Measurements from ENCODE around the gene MRTFA.

The MRTFA gene

DNA sequence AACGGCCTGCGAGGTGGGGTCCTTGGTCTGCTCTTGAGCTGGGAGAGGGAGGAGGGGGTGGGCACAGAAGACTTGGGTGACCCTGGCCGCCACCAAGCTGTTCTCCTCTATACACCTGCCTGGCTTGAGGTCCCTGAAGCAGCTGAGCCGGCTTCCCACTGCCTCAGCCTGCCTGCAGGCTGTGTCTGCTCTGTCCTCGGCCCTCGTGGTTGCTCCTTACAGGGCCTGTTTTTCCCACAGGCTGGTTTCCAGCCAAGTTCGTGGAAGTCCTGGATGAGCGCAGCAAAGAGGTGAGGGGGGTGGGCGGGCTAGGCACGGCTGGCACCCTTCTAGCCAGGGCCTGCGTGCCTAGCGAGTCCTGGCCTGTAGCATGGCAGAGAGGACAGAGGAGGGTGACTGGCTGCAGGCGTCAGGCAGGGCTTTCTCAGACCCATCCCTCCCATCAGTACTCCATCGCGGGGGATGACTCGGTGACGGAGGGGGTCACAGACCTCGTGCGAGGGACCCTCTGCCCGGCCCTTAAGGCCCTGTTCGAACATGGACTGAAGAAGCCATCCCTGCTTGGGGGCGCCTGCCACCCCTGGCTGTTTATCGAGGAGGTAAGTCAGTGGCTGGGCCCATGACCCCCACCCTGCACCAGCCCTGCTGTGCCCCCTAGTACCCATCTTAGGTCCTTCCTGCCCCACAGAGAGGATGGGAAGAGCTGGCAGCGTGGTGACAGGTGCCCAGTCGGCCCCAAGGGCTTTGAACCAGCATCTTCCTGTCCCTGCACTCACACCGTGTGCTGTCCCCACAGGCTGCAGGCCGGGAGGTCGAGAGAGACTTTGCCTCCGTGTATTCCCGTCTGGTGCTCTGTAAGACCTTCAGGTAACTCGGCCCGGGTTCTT lies 228.4 kb downstream of the MRTFA start:
- DNase-seq = no peak

DNA sequence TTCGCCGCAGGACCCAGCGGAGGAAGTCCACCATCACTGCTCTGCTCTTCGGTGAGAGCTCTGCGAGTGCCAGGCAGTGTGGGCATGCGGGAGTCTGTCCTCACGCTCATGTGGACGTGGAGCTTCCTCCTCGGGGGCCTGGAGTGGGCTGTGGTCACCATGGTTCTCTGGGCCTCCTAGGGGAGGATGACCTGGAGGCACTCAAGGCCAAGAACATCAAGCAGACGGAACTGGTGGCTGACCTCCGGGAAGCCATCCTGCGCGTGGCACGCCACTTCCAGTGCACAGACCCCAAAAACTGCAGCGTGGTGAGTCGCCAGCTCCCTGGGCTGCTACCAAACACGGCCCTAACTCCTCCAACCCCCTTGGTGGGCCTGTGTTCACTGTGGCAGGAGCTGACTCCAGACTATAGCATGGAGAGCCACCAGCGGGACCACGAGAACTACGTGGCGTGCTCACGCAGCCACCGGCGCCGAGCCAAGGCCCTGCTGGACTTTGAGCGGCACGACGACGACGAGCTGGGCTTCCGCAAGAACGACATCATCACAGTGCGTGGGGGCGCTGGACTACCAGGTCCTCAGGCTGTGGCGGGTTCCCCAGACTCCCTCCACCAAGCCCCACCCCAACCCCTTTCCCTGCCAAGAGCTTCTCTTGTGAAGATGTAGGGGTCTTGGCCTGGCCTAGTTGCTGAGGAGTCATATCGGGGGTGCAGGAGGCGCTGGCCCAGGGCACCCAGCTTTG lies 229.3 kb downstream of the MRTFA start:
- no peak for DNase-seq

DNA sequence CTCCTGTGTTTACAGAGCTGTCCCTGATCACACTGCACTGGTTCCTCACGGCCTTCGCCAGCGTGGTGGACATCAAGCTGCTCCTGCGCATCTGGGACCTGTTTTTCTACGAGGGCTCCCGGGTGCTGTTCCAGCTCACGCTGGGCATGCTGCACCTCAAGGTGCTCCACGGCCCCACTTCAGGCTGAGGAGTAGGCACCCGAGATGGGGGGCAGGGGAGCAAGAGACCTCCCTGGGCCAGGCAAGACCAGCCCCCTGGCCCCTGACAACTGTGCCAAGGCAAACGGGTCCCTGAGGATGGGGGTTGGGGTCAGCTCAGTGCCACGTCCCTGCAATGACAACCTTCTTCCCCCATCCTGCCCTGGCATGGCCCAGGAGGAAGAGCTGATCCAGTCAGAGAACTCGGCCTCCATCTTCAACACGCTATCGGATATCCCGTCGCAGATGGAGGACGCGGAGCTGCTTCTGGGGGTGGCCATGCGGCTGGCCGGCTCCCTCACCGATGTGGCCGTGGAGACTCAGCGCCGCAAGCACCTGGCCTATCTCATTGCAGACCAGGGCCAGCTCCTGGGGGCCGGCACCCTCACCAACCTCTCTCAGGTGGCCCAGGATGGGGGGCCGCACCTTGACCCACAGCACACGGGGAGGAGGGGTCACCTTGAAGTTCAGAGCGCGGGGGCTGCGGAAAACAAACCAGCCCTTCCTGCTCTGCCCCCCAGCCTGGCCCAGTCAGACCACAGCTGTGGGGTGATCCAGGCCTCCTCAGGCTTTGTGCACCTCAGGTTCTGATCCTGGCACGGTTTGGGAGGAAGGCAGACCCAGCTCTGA lies 230.2 kb downstream of the MRTFA start:
- no peak for DNase-seq

DNA sequence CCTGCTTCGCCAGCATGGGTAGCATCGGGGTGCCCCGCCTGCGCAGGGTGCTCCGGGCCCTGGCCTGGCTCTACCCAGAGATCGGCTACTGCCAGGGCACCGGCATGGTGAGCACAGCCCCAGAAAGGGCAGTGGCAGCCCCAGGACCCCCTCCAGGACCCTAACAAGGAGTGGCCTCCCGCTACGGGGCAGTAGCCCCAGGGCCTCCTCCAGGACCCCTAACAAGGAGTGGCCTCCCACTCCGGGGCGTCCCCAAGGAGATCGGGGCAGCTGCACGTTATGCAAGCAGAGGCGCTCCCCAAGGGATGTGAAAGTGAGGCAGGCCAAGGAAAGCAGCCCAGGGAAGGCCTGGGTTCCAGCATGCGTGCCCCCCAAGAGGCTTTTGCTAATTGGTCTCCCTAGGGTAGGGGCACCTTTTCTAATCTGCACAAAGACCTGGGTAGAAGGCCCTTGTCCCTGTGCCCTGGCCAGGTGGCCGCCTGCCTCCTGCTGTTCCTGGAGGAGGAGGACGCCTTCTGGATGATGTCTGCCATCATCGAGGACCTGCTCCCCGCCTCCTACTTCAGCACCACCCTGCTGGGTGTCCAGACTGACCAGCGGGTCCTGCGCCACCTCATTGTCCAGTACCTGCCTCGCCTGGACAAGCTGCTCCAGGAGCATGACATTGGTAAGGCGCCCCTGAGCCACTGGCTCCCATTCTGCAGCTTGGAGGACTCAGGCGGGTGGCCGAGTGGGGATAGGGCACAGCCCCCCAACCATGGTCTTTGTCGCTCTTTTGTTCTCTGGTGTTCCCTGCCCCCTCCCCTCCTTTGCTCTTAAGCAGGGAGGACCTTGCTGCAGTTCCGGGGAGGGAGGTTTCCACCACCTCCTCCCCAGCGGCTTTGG lies 231.1 kb downstream of the MRTFA start:
- no peak for DNase-seq

DNA sequence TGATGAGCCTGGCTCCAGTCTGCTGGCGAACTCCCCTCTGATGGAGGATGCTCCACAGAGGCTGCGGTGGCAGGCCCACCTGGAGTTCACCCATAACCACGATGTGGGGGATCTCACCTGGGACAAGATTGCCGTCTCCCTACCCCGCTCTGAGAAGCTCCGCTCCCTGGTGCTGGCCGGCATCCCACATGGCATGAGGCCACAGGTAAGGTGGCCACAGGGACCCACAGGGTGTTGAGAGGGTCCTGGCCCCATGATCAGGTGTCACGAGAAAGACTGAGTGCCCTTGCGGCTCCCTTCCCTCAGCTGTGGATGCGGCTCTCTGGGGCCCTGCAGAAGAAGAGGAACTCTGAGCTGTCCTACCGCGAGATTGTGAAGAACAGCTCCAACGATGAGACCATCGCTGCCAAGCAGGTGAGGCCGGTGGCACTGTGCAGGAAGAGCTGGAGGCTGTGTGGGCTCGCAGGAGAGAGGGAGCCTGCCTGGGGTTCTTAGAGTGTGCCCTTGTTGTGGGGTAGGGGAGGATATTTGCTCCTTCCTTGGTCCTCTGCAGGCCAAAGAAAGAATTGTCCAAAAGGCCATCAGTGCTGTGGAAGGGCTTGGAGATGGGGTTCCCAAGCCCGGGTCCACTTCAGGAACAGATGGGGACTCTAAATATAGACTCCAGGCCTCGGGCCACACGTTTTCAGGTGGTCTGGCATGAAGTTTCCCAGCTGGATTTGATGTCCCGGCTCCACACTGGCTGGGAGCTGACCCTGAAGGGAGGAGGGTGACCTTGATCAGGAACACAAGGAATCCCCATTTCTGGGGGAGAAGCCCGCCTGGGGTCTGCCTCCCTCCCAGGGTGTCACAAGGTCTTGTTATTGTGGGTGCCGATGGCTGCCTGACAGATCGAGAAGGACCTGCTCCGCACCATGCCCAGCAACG lies 232.0 kb downstream of the MRTFA start:
- no peak for DNase-seq

DNA sequence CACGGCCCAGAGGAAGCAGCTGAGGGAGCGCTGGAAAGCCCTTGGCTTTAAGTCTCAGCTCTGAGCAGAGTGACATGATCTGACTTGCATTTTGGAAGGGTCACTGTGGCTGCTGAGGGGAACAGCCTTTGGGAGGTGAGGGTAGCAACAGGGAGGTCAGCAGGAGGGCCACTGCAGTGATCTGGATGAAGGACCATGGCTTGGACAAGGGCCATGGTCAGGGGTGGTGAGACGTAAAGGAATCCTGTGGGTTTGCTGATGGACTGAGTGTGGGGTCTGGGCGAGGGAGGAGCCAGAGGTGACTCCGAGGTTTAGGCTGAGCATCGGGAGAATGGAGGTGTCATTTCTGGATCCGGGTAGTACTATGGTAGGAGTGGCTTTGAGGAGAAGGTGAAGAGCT lies 232.9 kb downstream of the MRTFA start:
- no peak for DNase-seq

DNA sequence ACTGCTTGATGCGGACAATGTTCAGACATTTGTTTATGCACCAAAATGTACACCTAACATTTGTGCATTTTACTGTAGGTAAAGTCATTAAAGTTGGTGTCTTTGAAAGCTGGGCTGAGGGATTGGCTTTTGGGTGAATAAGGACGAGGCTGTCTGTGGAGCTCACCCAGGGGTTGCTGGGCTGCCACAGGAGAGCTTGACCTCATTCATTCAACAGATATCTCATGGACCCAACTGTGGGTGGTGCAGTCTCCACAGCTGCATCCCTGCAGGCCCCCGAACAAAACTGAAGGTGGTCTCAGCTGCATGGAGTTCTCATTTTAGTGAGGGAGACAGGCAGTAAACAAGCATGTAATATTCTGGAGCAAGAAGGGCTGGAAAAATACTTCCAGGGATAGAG lies 233.4 kb downstream of the MRTFA start:
- no peak for DNase-seq

DNA sequence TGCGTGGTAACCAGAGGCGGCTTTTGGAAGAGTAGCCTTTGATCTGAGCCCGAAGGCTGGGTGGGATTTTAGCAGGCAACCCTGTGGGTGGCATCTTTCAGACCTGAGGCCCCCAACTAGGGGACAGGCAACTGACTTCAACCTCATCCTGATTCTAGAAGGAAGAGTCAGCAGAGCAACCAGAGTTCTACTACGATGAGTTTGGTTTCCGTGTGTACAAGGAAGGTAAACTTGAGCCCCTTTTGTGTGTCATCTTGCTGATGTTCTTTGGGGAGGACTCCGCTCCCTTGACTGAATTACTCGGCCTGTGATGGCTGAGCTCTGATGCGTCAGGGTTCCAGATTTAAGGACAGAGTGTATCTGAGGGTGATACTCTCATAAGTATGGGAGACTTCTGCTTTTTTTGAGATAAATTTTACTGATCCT lies 234.5 kb downstream of the MRTFA start:
- no peak for DNase-seq

DNA sequence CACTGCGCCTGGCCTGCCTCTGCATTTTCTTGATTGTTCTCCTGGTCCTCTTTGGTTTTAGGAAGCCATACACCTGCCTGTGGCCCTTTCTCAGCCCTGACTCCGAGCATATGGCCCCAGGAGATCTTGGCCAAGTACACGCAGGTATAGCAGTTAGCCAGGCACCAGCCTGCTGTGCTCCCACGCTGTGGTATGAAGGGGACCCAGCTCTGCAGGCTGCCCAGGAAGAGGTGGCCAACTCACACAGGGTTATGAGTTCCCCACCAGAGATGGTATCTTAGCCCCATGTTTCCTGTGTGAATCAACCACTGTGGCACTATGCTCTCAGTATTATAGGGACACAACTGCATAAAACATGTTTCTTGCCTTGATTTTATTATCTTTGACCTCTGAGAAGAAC lies 235.0 kb downstream of the MRTFA start:
- no peak for DNase-seq

DNA sequence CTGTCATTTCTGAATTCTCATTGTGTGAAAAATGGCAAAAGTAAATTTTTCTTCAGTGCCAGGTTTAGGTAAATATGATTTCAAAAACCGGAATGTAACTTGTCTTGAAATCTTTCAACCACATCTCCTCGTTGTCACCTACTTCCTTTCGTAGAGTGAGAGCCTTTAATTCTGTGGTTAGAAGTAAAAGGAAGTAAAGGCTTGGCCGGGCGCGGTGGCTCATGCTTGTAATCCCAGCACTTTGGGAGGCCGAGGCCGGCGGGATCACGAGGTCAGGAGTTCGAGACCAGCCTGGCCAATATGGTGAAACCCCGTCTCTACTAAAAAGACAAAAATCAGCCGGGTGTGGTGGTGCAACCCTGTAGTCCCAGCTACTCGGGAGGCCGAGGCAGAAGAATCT lies 236.4 kb downstream of the MRTFA start:
- DNase-seq = no peak

DNA sequence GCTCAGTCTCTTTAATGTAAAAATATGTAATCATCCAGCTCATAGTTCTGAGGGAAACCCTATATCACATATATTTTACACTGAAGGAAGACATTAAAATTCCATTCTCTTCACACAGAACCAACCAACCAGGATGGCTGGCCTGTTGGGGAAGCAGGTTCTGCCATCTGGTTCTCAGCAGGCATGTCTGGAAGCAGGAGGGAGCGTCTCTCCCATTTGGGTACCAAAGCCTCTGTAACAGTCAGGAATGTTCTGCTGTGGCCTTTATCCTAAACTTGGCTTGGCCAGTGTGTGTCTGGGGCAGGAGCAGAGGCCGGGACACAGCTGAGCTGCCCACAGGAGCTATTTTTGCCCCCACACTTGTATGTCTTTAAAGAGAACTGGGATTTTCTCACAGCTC lies 236.9 kb downstream of the MRTFA start:
- DNase-seq = no peak

DNA sequence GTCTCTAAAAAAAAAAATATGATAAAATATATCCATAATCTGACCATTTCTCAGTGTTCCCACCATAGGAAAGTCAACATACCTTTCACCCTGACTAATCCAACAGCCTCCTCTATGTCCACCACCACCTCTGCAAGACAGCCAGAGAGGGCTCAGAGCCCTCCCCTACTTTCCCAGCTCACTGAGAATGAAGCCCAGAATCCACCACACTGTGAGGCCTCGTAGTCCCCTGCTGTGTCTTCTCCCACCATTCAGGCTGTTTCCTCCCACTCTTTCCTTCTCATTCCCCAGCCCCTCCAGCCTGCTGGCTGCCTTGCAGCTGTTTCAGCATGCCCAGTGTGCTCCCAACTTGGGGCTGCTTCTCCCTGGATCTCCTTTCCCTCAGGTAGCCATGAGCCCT lies 239.1 kb downstream of the MRTFA start:
- no peak for DNase-seq

DNA sequence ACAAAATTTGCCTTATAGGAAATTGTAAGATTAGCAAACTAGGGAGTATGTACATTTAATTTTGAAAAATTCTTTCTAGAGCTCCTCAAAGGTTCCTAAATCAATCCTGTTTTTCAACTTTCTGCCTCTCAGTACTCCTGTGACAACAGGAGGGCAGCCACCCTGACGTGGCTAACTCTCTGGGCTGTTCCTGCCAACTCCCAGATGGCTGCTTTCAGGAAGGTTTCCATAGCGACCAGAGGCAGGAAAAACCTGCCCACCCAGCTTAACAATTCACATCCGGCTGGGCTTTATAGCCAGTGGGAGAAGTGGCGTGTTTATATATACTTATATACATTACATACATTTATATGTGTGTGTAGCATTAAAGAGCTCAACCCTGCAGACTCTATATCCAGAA lies 239.6 kb downstream of the MRTFA start:
- DNase-seq = peak; percentile 86

DNA sequence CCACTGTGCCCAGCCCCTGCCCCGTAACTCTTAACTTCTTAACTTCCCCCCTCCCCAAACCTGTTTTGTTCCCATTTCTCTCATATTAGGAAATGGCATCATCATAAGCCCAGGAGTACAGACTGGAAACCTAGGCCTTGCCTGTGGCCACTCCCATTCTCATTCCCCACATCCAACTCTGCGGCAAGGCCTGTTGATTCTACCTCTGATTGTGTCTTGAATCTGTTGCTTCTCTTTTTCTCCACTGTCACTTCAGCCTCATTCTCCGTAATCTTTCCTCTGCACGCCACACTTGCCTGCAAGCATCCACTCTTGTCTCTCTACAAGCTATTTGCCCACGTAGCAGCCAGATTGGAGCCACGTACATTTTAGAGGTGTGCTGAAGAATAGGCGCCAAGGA lies 240.9 kb downstream of the MRTFA start:
- DNase-seq = no peak

DNA sequence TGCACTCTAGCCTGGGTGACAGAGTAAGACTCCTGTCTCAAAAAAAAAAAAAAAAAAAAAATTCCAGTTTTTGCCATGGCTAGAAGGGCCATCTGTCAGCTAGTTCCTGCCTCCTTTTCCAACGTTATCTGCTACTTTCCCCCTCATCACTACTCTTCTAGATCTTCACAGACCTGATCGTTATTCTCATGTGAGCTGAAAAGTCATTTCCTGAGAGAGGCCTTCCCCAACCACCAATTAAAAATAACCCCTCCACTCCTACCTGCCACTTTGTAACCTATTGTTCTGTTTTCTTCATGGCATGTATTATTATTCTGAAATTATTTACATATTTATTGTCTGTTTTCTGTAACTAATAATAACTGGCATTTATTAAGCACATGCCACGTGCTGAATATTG lies 241.9 kb downstream of the MRTFA start:
- DNase-seq = no peak

DNA sequence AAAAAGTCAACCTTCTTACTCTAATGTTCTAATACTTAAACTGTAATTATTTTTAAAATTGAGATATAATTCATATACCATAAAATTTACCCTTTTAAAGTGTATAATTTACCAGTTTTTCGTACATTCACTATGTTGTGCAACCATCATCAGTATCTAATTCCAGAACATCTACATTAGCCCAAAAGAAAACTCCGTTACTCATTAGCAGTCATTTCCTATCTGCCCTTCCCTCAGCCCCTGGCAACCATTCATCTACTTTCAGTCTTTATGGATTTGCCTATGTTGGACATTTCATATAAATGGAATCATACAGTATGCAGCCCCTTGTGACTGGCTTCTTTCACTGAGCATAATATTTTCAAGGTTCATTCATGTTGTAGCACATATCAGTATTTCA lies 243.9 kb downstream of the MRTFA start:
- DNase-seq = no peak

DNA sequence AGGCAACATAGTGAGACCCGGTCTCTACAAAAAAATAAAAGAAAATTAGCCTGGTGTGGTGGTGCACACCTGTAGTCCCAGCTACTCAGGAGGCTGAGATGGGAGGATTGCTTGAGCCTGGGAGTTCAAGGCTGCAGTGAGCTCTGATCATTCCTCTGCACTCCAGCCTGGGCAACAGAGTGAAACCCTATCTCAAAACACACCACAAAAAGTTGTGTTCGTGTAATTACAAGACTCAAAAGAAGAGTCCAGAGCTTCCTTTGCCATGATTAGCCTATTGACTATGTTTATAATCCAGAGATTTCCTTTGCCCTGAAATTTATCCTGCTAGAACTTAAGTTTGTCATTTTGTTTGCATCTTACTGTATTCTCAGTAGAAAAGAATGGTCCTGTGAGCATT lies 245.1 kb downstream of the MRTFA start:
- DNase-seq = no peak

DNA sequence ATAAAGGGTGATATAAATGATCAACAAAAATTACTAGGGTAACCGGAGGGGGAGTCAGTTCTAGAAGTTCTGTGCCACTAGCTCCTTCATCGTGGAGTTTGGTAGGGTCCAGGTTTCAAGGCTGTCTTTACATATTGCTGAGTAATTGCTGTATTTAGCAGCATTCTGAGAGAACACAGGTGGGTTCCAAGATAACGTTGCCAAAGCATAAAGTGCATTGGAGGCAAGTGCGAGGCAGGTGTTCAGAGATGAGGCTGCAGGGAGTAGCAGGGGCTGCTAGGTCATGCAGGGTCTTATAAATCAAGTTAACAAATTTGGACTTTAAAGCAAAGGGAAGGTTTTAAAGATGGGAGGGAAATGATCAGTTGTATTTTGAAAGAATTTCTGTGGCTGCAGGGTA lies 248.3 kb downstream of the MRTFA start:
- no peak for DNase-seq

DNA sequence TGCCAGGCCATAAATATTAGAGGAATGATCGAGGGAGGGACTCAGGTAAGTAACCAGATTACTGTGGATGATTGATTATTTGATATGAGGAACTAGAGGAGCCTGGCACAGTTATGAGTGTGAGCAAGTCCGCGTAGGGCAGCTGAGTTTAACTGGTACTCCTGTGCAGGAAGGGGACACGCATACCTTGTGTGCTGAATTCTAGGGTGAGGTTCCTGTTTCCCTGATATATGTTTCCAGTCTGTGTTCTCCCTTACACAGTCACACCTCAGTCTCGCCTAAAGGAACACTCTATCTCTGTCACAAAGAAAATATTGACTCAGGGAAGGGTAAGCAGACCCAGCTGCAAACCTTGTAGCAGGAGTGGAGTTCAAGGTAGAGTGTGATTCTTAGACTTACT lies 248.8 kb downstream of the MRTFA start:
- DNase-seq = peak; percentile 23

DNA sequence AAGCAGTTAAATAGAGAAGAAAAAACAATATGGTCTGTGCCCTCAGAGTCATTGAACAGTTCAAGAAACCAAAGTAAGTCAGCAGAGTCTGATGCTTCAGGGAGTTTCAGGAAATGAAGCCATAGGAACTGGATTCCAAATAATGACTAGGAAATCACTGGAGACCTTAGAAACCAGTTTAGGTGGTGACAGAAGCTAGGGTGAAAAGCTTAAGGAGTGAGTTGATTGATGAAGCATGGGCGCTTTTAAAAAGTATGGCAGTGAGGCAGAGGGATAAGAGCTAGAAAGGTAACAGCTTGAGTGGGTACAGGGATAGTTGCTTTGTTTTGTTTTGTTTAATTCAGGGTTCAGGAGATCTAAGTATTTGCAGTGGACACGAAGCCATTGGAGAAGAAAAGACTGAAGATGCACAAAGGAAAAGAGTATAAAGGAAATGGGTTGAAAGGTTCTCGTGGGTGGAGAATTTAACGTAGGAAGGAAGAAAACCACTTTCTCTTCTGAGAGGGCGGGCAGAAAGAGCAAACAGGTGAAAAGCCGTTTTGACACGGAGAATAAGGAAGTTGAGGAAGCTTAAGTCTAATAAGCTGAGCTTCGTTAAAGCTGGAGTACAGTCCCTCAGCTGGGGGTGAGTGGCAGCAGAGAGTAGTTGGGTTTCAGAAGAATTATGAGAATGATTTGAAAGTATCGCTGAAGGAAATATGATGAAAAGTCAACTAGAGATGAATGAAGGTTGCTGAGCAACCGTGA lies 251.3 kb downstream of the MRTFA start:
- DNase-seq = no peak

DNA sequence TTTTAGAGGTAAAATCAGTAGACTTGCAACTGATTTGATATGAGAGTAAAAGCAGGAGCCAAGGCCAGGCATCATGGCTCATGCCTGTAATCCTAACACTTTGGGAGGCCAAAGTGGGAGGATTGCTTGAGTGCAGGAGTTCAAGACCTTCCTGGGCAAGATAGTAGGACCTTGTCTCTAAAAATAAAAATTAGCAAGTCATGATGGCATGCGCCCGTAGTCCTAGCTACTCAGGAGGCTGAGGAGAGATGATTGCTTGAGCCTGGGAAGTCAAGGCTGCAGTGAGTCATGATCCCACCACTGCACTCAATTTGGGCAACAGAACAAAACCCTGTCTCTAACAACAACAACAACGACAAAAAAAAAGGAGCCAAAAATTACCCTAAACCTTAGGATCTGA lies 252.6 kb downstream of the MRTFA start:
- no peak for DNase-seq
